GM19452 (cell line): Measurements from ENCODE around the gene MEFV.

Experiments
- ATAC-seq: cut with Tn5 transposase; IDR thresholded peaks from one replicate; pipeline ENCODE4 v1.9.1; 2021; ENCODE audit not compliant: unreplicated experiment

MEFV gene

DNA sequence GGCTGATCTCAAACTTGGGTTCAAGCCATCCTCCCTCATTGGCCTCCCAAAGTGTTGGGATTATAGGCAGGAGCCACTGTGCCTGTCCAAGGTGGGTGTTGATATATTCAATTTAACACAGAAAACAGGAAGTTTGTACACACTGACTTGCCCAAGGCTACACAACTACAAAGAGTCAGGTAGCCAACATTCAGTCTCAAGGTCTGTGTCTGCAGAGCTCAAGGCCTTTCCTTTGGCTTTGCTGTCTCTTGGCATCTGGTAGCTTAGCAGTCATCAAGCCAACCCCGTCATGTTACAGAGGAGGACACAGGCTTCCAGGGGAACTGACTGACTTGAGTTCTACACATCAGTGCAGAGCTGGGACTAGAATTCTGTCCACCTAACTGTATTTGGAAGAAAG lies 11.9 kb upstream of the MEFV start:
- ATAC-seq = no peak

DNA sequence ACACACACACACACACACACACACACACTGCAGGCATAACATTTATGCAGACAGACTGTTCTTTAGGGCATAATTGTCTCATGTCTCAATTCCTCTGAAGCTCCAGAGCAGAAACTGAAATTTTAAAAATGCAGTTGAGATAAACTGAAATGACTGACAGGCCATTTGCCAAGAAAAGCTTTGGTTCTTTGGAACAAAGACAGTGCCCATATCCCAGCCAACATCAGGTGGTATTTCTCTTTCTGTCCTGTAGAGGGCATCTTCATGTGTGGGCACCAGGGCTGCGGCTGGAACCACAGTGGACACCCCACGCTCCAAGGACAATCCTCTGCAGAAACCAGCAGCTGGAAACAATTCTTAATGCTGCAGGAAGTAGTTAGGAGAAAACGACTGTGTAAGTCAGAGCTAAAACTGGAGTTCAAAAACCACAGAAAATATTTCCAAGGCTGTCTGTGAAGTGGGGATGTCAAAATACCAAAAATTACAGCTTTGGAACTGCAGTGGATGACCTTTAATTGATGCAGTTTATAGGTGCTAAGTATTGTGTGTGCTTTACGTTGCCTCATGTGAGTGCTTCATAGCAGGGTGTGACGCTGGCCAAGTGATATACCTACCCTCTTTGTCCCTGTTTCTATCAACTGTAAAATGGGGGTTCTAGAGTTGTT lies 10.6 kb upstream of the MEFV start:
- no peak for ATAC-seq

DNA sequence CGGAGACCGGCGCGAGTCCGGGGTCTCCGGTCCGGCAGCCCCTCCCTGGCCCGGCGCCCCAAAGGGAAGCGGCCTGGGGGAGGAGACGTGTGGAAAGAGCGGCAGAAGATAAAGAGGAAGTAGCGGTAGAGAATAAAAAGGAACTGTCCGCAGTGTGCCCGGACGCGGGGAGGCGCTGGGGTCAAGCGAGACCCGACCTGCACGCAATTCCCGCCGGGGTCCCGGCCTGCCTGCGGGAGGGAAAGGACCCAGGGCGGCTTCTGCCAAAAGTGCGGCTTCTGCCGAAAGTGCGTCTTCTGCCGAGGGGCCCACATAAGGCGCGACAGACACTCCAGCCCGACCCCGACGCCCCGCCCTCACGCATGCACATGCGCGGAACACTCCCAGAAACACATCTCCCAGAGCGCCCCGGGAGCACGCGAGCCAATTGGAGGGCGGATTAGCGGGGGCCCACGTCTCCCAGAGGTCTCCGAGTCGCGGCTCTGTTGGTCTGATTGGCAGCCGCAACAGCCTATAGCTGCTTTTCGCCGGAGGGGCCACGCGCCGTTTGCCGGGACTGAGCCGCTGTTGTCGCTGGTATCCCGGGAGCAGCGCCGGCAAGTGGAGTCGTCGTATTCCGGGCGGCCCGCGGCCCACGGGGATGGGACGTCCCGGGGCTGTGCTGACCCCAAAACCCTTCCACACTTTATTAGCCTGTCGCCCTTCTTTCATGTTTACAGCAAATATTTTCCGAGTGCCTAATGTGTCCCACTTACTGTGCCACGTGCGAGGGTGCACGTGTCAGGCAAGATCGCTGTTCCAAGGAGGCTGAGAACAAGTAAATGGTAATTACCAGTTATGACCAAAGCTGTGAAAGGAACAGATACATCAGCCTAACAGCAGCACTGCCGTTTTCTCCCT lies 8.0 kb upstream of the MEFV start:
- peak; percentile 85 for ATAC-seq

DNA sequence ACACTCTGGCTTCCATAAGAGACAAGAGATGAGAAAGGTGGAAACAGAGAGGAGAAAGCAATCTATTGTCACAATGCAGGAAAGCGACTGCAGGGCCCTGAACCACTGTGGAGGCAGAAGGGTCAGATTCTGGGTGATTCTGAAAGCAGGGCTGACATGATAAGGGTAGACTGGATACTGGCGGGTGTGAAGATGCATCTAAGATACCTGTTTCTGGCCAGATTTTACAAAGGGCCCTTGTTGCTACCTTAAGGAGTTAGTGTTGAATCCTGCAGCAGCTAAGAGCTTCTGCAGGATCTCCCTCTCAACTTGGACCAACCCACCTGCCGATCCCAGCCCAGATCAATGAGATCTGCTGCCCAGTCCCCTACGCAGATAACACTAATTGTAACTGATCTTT lies 6.1 kb upstream of the MEFV start:
- ATAC-seq = no peak

DNA sequence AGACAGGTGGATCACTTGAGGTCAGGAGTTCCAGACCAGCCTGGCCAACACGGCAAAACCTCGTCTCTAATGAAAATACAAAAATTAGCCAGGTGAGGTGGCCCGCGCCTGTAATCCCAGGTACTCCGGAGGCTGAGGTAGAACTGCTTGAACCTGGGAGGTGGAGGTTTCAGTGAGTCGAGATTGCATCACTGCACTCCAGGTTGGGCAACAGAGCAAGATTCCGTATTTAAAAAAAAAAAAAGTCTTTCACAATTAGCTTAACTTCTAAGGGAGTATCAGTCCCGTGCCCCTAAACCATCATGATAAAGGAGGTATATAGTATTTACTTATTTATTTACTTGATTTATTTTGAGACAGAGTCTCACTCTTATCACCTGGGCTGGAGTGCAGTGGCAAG lies 3.4 kb upstream of the MEFV start:
- no peak for ATAC-seq

DNA sequence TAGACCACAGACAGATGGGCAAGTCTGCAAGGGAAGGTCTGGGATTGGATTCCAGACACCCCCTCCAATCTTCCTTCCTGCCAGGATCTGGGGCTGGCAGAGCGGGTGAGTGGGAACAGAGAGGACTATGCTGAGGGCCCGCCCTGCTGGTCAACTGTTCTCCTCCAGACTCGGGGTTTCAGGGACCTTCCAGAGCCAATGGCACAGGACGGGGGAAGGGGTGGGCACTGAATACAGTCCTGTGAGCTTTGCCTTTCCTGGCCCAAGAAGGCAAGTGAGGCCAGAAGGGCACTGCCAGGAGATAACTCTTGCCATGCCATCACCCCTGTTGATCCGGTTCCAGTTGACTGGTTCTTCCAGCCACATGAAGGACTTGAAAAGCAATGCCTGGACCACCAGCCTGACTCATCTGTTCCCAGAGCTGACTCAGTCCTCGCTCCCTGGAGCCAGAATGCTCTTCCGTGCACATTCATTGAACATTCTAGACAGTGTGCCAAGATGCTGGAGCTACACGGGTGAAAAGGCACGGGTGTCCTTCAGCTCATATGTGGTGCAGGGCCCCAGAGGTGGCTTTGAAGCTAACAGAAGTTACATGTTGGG lies 533 bp upstream of the MEFV start:
- no peak for ATAC-seq

DNA sequence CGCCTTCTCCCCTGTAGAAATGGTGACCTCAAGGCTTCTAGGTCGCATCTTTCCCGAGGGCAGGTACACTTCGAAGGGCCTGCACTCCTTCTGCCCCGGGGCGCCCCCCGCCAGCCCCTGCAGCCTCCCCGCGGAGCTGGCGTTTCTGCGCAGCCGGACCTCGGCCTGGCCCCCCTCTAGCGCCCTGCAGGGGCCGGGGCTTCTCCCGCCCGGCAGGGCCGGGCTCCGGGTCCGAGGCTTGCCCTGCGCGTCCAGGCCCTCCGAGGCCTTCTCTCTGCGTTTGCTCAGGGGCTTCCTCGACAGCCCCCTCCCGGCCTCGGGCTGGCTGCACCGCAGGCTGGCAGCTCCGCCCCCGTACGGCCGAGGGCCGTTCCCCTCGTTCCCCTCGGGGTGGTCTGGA lies 2.1 kb downstream of the MEFV start:
- ATAC-seq = no peak

DNA sequence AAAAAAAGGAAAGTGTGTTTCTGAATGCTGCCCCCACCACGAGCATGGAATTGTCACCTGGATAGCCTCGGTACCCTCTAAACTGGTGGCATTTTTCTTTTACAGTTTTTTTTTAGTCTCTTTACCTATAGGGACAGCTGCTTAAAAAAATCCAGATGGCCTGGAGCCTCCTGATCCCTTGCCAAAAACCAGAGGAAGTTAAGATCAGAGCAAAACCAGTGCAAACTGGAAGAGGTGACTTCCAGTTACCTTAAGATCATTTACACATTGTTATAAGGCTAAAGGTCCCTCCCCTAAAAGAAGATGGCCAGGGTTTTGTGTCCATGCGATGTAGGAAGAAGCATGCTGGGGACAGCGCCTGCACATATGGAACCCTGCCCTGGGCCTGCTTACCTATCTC lies 3.5 kb downstream of the MEFV start:
- ATAC-seq = no peak

DNA sequence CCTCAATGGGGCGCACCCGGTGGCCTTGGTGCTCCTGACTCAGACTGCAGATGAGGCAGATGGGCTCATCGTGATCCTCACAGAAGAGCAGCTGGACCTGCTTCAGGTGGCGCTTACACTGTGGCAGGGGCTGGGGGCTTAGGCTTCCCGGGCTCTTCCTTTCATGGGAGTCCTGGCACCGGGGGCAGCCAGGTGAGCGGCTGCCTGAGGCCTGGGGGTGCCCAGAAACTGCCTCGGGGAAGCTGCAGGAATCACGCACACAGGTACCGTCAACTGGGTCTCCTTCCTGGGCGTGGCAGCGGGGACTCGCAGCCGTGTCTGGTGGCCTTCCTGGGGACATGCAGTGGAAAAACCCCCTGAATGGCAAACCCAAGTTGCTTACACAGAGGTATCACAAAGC lies 7.0 kb downstream of the MEFV start:
- ATAC-seq = no peak

DNA sequence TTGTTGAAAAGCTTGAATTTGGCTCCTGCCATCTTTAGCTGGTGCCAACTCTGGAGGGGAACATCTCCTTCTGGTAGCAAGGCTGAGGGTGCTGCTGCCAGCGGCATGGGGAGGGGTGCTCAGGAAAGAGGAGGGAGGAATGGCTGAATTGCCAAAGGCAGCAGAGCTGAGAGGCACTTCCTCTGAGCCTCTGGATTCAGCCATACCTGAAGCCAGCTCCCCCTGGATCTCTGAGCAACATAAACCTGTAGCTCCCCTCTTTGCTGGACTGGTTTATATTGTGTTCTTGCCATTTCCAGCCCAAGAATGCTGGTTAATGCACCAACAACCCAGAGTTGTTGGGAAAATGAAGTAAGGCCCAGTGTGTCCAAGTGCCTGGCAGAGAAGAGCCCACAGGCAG lies 7.4 kb downstream of the MEFV start:
- no peak for ATAC-seq

DNA sequence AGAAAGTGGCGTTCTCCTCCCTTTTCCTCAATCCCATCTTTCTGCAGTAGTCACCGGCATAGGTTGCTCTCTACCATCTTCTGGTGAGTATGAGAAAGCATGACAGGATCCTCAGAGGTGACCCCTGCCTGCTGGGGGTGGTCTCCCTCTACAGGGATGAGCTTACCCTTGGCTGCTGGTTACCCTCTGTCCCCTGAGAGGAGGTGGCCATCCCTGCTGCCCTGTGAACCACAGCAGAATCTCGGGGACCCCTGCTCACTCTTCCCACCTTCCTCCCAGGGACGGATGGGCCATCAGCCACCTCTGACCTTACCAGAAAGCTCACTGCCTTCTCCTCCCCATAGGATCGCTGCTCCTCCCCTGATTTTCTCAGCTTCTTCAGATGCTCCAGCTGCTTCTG lies 7.8 kb downstream of the MEFV start:
- no peak for ATAC-seq

DNA sequence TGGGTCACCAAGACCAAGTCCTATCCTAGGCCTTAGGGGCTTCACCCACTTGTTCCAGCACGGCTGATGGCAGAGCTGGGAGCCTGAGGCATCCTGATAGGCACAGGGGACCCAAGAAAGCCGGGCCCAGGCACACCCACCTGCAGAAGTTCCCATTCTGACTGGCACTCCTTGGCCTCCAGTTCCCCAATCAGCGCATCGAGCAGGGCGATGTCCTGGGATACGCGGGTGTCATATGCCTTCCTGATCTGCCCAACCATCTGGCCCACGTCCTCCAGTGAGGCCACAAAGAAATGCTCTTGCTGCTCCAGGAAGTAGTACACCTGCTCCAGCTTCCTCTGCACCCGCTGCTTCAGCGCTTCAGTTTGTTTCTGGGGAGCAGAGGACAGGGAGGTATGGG lies 9.6 kb downstream of the MEFV start:
- ATAC-seq = no peak

DNA sequence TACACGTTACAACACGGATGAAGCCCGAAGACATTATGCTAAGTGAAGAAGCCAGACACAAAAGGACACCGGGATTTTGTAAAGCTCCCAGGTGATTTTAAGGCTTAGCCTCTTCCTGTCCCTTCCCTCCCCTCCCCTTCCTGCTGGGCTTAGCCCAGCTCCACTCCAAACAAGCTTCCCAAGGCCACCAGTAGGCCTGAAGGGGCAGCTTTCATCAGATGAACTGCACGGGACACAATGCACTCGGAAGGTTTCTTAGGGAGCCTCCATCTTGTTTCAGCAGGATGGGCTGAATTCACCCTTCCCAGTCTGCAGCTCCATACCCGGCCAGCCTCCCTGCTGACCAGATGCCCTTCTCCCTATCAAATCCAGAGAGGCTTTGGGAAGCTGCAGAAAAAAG lies 10.4 kb downstream of the MEFV start:
- no peak for ATAC-seq

DNA sequence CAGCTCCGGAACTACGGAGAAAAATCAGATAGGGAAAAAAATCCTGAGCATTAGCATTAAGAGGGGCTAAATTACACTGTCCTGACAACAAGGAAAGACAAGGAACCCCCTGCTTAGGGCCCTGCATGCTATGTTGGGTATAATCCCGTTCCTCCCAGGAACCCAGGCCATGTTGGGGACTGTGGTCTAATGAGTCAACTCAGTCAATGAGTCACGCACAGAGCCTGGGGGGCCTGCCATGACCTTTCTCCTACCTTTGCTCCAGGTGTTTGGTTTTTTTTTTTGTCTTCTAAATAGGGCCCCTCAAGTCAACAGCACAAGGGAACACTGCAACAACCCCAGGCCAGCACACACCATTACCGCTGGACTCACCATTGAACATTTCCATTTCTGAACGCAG lies 12.6 kb downstream of the MEFV start:
- ATAC-seq = no peak

DNA sequence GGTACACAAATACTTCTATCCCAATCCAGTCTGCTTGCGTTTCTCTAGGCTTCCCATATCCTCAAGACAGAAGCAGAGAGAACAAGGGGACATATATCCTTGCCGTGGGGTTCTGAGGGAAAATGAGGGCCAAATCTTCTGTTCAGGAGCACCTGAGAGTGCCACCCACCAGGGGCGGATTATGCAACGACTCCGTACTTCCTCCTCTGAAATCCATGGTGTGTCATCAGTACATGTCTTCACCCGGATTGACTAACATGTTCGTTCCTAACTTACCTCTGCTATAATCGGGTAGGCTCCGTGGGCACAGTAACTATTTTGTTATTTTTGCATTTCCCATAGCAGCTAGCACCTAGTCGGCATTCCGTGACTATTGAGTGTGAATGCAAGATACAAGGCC lies 13.7 kb downstream of the MEFV start:
- ATAC-seq = no peak

DNA sequence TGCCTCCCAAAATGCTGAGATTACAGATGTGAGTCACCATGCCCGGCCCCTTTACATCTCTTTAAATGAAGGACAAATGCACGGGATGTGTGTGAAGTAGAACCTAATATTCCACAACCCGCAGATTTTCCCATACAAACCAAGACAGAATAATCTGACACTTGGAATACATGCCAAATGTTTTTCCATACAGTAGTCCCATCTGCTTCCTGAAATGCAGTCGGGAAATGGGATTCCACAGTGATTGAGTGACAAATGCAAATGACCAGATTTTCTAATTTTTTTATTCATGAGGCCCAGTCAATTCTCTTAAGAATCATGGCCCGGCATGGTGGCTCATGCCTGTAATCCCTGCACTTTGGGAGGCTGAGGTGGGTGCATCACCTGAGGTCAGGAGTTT lies 14.7 kb downstream of the MEFV start:
- no peak for ATAC-seq

DNA sequence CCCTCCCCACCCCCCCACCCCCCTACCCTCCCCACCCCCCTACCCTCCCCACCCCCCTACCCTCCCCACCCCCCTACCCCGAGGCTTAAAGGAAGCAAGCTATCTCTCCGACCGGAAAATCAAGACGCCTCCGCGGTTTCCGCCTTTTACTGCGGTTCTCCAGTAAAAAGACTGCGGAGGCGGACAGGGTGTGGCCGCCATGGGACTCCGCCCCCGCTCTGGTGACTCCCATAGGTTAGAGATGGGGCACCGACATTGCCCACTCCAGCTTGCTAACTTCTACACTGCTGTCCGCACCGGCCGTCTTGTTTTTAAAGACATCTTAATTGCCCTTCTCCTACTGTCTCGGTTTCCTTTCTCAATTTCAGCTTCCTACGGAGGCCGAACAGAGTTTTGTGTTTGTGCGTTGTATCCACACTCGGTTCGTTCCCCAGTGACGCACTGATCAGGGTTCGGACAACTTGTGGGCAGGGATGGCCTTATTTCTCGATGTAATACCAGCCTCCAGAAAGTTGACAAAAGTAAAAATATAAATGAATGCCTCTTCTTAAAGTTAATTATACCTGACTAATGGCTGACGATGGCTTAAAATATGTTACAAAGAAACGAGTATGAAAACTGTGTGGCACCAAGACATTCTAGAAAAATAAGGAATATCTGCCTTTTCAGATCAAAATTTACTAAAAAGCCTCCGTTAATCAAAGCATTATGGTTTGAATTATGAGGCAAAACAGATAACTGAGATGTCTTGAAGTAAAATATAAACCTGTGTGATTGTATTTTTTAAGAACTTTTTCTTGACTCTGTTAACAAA lies 20.4 kb downstream of the MEFV start:
- ATAC-seq = no peak

DNA sequence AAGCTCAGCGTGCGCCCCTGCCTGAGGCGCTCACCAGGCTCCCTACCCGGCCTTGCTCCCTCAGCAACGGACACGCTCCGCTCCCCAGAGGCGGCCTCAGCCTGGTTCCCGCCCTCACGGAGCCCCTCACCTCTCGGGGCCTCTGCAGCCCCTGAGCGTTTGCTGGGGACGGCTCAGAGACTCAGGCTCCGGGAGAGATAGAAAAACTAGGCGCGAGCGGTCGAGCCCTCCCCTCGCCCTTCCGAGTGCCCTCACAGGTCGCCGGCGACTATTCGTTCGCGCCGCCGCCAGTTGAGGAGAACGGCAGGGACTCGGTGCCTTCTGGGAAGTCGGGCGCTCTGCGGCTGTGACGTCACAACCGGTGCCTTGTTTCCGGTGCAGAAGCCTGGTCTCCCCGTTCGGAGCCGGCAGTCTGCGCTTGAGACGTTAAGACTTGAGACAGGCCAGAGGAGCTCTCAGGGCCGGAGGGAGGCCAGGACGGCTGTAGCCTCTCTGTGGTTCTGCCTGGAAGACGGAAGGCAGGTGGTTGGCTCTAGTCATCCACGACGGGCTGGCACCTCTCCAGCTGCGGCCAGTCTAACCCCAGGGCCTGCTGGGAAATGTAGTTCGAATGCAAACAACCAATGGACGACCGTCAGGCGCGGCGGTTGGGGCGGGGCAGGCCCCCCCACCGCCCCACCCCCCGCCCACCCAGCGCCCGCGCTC lies 21.4 kb downstream of the MEFV start, which contains the start of gene ZNF200:
Gene ZNF200, minus strand, starts transcription at position 302 of the 705 bp plus-strand sequence. CDS start 1,403 bp downstream, outside the sequence.
- ATAC-seq = peak; percentile 92

DNA sequence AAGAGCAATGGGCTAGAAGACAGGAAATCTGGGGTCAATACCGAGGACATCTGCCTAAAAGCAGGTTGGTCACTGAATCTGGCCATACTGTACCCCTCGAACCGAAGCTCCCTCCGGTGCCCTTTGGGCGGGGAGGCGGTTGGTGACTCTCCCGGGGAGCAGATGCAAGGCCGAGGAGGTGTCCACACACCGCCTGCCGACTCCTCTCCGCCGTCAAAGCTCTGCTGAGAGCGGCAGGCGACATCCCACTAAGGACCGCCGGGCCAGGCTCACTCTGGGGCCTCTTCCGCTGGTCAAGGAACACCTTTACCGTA lies 21.9 kb downstream of the MEFV start:
- ATAC-seq = no peak

DNA sequence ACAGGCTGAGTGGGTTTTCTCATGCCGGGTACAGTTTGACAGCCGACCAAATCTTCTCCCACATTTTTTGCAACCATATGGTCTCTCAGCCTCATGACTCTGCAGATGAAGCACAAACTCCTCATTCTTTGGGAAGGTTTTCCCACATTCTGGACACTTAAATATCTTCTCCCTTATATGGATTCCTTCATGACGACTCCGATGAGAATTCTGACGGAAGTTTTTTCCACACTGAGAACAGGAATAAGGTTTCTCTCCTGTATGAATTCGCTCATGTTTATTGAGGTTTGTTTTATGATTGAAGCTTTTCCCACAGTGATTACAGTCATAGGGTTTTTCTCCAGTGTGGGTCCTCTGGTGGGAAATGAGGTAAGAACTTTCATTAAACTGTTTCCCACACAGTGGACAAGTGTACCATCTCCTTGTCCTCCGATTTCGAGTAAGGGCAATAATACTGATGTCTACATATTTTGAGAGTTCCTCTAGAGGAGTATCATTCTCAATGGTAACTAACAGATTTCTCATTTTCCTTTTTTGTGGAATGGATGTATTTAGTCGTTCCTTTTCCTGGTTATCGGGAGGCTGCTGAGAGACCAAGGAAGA lies 32.4 kb downstream of the MEFV start:
- no peak for ATAC-seq
